OCI-LY1 (cell line): ENCODE measurements around the gene IKZF3.

Experiments used
- H2AFZ ChIP-seq: fragments of 200-600 bp; sonication (generic), shearing (Covaris generic); 2 replicates; pipeline ENCODE4 v1.6.0; 2014; ENCODE audit warnings: antibody characterized with exemption, mild to moderate bottlenecking, low read length
- H3F3A ChIP-seq: fragments of 200-600 bp; sonication (generic), shearing (Covaris generic); 2 replicates; pipeline ENCODE4 v1.6.0; 2014; ENCODE audit warnings: mild to moderate bottlenecking, antibody characterized with exemption, low read length, moderate library complexity; ENCODE audit not compliant: insufficient read depth
- H3K27ac ChIP-seq: fragments of 200-600 bp; sonication (generic); 2 replicates; pipeline ENCODE4 v1.5.1; 2014; ENCODE audit warnings: low read length, mixed run types, mild to moderate bottlenecking, low read depth; ENCODE audit not compliant: poor library complexity, severe bottlenecking
- H3K27me3 ChIP-seq: fragments of 200-600 bp; sonication (generic); 2 replicates; pipeline ENCODE4 v1.6.0; 2014; ENCODE audit warnings: antibody characterized with exemption, mild to moderate bottlenecking, low read length, moderate library complexity; ENCODE audit not compliant: insufficient read depth
- H3K36me3 ChIP-seq: fragments of 200-600 bp; sonication (generic); 2 replicates; pipeline ENCODE4 v1.6.1; 2014; ENCODE audit warnings: mild to moderate bottlenecking, antibody characterized with exemption, low read length, moderate library complexity, mixed read lengths; ENCODE audit not compliant: insufficient read depth
- H3K4me1 ChIP-seq: fragments of 200-600 bp; sonication (generic); 2 replicates; pipeline ENCODE4 v1.5.1; 2014; ENCODE audit warnings: mild to moderate bottlenecking, low read length, moderate library complexity; ENCODE audit not compliant: insufficient read depth, severe bottlenecking
- H3K4me2 ChIP-seq: fragments of 200-600 bp; sonication (generic), shearing (Covaris generic); 2 replicates; pipeline ENCODE4 v1.6.1; 2014; ENCODE audit warnings: low read length
- H3K4me3 ChIP-seq: fragments of 200-600 bp; sonication (generic); 2 replicates; pipeline ENCODE4 v1.5.1; 2014; ENCODE audit warnings: low read length, low read depth, mild to moderate bottlenecking, mixed read lengths; ENCODE audit not compliant: poor library complexity, severe bottlenecking
- H3K79me2 ChIP-seq: fragments of 200-600 bp; shearing (Covaris generic); 2 replicates; pipeline ENCODE4 v1.6.1; 2016; ENCODE audit warnings: mixed run types, low read length, mixed read lengths; ENCODE audit not compliant: insufficient read depth
- H3K9ac ChIP-seq: fragments of 200-600 bp; sonication (generic), shearing (Covaris generic); 2 replicates; pipeline ENCODE4 v1.6.1; 2014; ENCODE audit warnings: mild to moderate bottlenecking, low read length, mixed read lengths
- H3K9me2 ChIP-seq: fragments of 200-600 bp; sonication (generic), shearing (Covaris generic); 2 replicates; pipeline ENCODE4 v1.6.1; 2014; ENCODE audit warnings: low read depth, mild to moderate bottlenecking, low read length, mixed read lengths
- H3K9me3 ChIP-seq: fragments of 200-600 bp; shearing (Covaris generic); 2 replicates; pipeline ENCODE4 v1.6.1; 2014; ENCODE audit warnings: low read length, mixed read lengths
- H4K20me1 ChIP-seq: fragments of 200-600 bp; sonication (generic), shearing (Covaris generic); 2 replicates; pipeline ENCODE4 v1.6.0; 2016; ENCODE audit warnings: mild to moderate bottlenecking, low read length; ENCODE audit not compliant: insufficient read depth
- CTCF ChIP-seq: fragments of 200-600 bp; sonication (generic), shearing (Covaris generic); IDR thresholded peaks from 2 replicates; pipeline ENCODE4 v1.5.1; 2017; ENCODE audit warnings: mild to moderate bottlenecking, antibody characterized with exemption, low read length, moderate library complexity, mixed read lengths
- EZH2 ChIP-seq: fragments of 200-600 bp; sonication (generic), shearing (Covaris generic); IDR thresholded peaks from 2 replicates; pipeline ENCODE4 v1.8.0; 2017; ENCODE audit warnings: borderline replicate concordance, mixed run types, mild to moderate bottlenecking, antibody characterized with exemption, low read length, moderate library complexity, mixed read lengths

IKZF3 gene

DNA sequence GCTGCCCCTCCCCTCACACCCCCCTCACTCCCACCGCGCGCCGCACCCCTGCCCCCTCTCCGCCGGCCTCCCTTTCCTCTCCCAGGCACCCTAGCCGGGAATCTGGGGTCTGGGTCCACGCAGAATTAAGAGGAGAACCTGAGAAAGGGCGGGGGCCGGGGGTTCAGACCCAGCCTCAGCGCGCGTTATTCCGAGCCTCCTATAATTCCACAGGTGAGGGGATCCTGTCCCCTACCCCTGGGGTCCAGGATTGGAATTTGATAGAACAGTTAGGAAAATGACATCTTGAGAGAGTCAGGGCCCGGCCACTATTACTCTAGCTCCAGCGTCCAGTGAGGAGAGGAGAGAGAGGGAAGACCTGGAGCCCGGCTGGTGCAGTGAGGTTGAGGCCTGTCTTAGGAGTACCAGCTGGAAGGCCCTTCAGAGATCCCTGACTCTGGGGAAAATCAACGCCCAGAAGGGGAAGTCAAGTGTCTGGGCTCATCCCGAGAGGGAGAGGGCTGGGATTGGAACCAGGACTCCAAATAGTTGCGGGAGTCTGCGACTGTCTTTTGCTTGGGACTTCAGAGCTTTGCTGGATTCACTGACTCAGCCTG is 109.1 kb downstream of the IKZF3 start:
- Histone ChIP-seq H3F3A (peaks cover 29% of the 10 kb centered on the region), H3K79me2 (no peaks in the 10 kb centered on the region), H3K4me3 (peak overlapping the region; percentile 59), H3K4me2 (peak overlapping the region; percentile 65), H2AFZ (no peak overlapping the region), H4K20me1 (no peaks in the 10 kb centered on the region), H3K9ac (peak overlapping the region; percentile 84), H3K27me3 (no peaks in the 10 kb centered on the region), H3K27ac (peak overlapping the region; percentile 99), H3K9me3 (no peaks in the 10 kb centered on the region), H3K36me3 (peaks cover 5% of the 10 kb centered on the region), H3K9me2 (no peaks in the 10 kb centered on the region), H3K4me1 (peaks cover 72% of the 10 kb centered on the region)
- no peak for TF ChIP-seq EZH2
- TF ChIP-seq CTCF: no peak

GRCh38 chr17:39754161-39754957 is 109.8 kb downstream of the IKZF3 start:
- Histone ChIP-seq H3K36me3 (peaks cover 5% of the 10 kb centered on the region), H3K27me3 (no peaks in the 10 kb centered on the region), H3K4me1 (peaks cover 65% of the 10 kb centered on the region), H3F3A (peaks cover 24% of the 10 kb centered on the region), H3K79me2 (no peaks in the 10 kb centered on the region), H3K9ac (peak overlapping the region; percentile 85), H3K9me2 (no peaks in the 10 kb centered on the region), H3K4me3 (peak overlapping the region; percentile 59), H3K27ac (peak overlapping the region; percentile 99), H4K20me1 (no peaks in the 10 kb centered on the region), H3K9me3 (no peaks in the 10 kb centered on the region), H2AFZ (no peak overlapping the region), H3K4me2 (peak overlapping the region; percentile 75)
- TF ChIP-seq CTCF (peak; percentile 65), EZH2 (no peak)

GRCh38 chr17:39753514-39754160 is 110.5 kb downstream of the IKZF3 start:
- Histone ChIP-seq H3K79me2 (no peaks in the 10 kb centered on the region), H3K9me3 (no peaks in the 10 kb centered on the region), H3K4me2 (peak overlapping the region; percentile 75), H3K27ac (peak overlapping the region; percentile 85), H3K9ac (peak overlapping the region; percentile 85), H2AFZ (no peak overlapping the region), H3K36me3 (no peaks in the 10 kb centered on the region; the same call in none of the 2 replicates), H3F3A (peaks cover 22% of the 10 kb centered on the region), H3K4me1 (peaks cover 58% of the 10 kb centered on the region), H3K27me3 (no peaks in the 10 kb centered on the region), H4K20me1 (no peaks in the 10 kb centered on the region), H3K4me3 (peak overlapping the region; percentile 58), H3K9me2 (no peaks in the 10 kb centered on the region)
- TF ChIP-seq EZH2: no peak
- TF ChIP-seq CTCF: no peak
